HEK293 (cell line): Measurements from ENCODE around the gene ZKSCAN1.

ENCODE experiments used
- CTCF ChIA-PET: fragments of 350-600 bp; formaldehyde crosslinking; extraction: SDS; loops from one replicate; lab custom pipeline; 2021; ENCODE audit warnings: antibody characterized with exemption; lab: Yijun Ruan, JAX
- POLR2A ChIA-PET: fragments of 300-600 bp; formaldehyde crosslinking; extraction: SDS; loops from one replicate; lab custom pipeline; 2020; ENCODE audit warnings: antibody characterized with exemption, inconsistent platforms; lab: Yijun Ruan, JAX
- H3K27ac ChIP-seq: fragments of 200-500 bp; sonication (Bioruptor generic); 2 replicates; pipeline ENCODE4 v1.5.1; 2014; ENCODE audit warnings: low read depth, low read length, control low read depth, inconsistent platforms; ENCODE audit errors: extremely low read depth
- H3K36me3 ChIP-seq, 2 experiments: fragments of 200-500 bp in 1 of 2; sonication (Bioruptor generic) in 1 of 2; 1 replicate in 1 of 2; 2 replicates in 1 of 2; pipeline ENCODE4 v1.5.1; 2014 to 2017; ENCODE audit warnings: inconsistent platforms in 2 of 2, low read length in 2 of 2; ENCODE audit not compliant: control insufficient read depth in 2 of 2, insufficient read depth in 1 of 2
- H3K4me1 ChIP-seq: fragments of 200-500 bp; sonication (Bioruptor generic); 2 replicates; pipeline ENCODE4 v1.5.1; 2014; ENCODE audit warnings: mild to moderate bottlenecking, low read length, inconsistent platforms; ENCODE audit not compliant: control insufficient read depth, insufficient read depth
- H3K4me3 ChIP-seq: 2 replicates; pipeline ENCODE4 v1.5.1; 2011; ENCODE audit warnings: low read depth, mild to moderate bottlenecking, control low read depth, low read length, moderate library complexity
- H3K9me3 ChIP-seq: fragments of 200-500 bp; sonication (Bioruptor generic); 2 replicates; pipeline ENCODE4 v1.5.1; 2014; ENCODE audit warnings: low read depth, low read length, inconsistent platforms; ENCODE audit not compliant: control insufficient read depth, insufficient read depth
- BCL11A ChIP-seq: fragments of 450-650 bp; formaldehyde crosslinking; IDR thresholded peaks from 2 replicates; pipeline ENCODE4 v1.5.1; 2016; ENCODE audit warnings: low read depth, missing biosample characterization, missing genetic modification characterization
- PRDM1 ChIP-seq: fragments of 450-650 bp; formaldehyde crosslinking; IDR thresholded peaks from 2 replicates; pipeline ENCODE4; 2016; ENCODE audit warnings: missing biosample characterization, missing genetic modification characterization
- SP7 ChIP-seq: fragments of 450-650 bp; formaldehyde crosslinking; IDR thresholded peaks from 2 replicates; pipeline ENCODE4 v1.5.1; 2016; ENCODE audit warnings: missing biosample characterization, missing genetic modification characterization
- ZBTB48 ChIP-seq: fragments of 450-650 bp; formaldehyde crosslinking; IDR thresholded peaks from 2 replicates; pipeline ENCODE4 v1.5.1; 2016; ENCODE audit warnings: missing biosample characterization, missing genetic modification characterization
- ZNF112 ChIP-seq: fragments of 450-650 bp; formaldehyde crosslinking; IDR thresholded peaks from 2 replicates; pipeline ENCODE4 v1.5.0; 2017; ENCODE audit warnings: missing biosample characterization, missing genetic modification characterization
- ZNF184 ChIP-seq: fragments of 450-650 bp; IDR thresholded peaks from 2 replicates; pipeline ENCODE4 v1.5.1; 2018; ENCODE audit warnings: missing biosample characterization, mild to moderate bottlenecking, missing genetic modification characterization
- ZNF292 ChIP-seq: fragments of 450-650 bp; formaldehyde crosslinking; IDR thresholded peaks from 2 replicates; pipeline ENCODE4 v1.5.1; 2016; ENCODE audit warnings: low read depth, missing biosample characterization, missing genetic modification characterization, borderline replicate concordance
- ZNF311 ChIP-seq: fragments of 450-650 bp; formaldehyde crosslinking; IDR thresholded peaks from 2 replicates; pipeline ENCODE4 v1.5.1; 2017; ENCODE audit warnings: missing biosample characterization, missing genetic modification characterization, borderline replicate concordance
- ZNF423 ChIP-seq: fragments of 450-650 bp; formaldehyde crosslinking; IDR thresholded peaks from 2 replicates; pipeline ENCODE4 v1.5.1; 2016; ENCODE audit warnings: missing biosample characterization, missing genetic modification characterization
- ZNF433 ChIP-seq: fragments of 450-650 bp; formaldehyde crosslinking; IDR thresholded peaks from 2 replicates; pipeline ENCODE4 v1.5.1; 2016; ENCODE audit warnings: missing biosample characterization, missing genetic modification characterization, low read depth
- ZNF664 ChIP-seq: fragments of 450-650 bp; formaldehyde crosslinking; IDR thresholded peaks from 2 replicates; pipeline ENCODE4 v1.5.1; 2016; ENCODE audit warnings: missing biosample characterization, missing genetic modification characterization
- ZNF707 ChIP-seq: fragments of 450-650 bp; formaldehyde crosslinking; IDR thresholded peaks from 2 replicates; pipeline ENCODE4 v1.5.1; 2016; ENCODE audit warnings: missing biosample characterization, missing genetic modification characterization
- ZNF747 ChIP-seq: fragments of 450-650 bp; formaldehyde crosslinking; IDR thresholded peaks from 2 replicates; pipeline ENCODE4 v1.5.1; 2016; ENCODE audit warnings: missing biosample characterization, missing genetic modification characterization
- ZNF792 ChIP-seq: fragments of 450-650 bp; formaldehyde crosslinking; IDR thresholded peaks from 2 replicates; pipeline ENCODE4 v1.5.1; 2016; ENCODE audit warnings: missing biosample characterization, missing genetic modification characterization
- TF ChIP-seq, protein P1 (sequence below): fragments of 450-650 bp; formaldehyde crosslinking; IDR thresholded peaks from 2 replicates; pipeline ENCODE4 v1.5.1; 2016; ENCODE audit warnings: missing biosample characterization, missing genetic modification characterization
- TF ChIP-seq, protein P2 (sequence below): fragments of 450-650 bp; formaldehyde crosslinking; IDR thresholded peaks from 2 replicates; pipeline ENCODE4 v1.5.1; 2017; ENCODE audit warnings: missing biosample characterization, mild to moderate bottlenecking, missing genetic modification characterization, moderate library complexity
- TF ChIP-seq, protein P3 (sequence below): fragments of 450-650 bp; formaldehyde crosslinking; IDR thresholded peaks from 2 replicates; pipeline ENCODE4 v1.5.1; 2016; ENCODE audit warnings: missing biosample characterization, missing genetic modification characterization, borderline replicate concordance
- TF ChIP-seq, protein P4 (sequence below): fragments of 450-650 bp; formaldehyde crosslinking; IDR thresholded peaks from 2 replicates; pipeline ENCODE4; 2016; ENCODE audit warnings: missing biosample characterization, missing genetic modification characterization
- TF ChIP-seq, protein P5 (sequence below): fragments of 450-650 bp; formaldehyde crosslinking; IDR thresholded peaks from 2 replicates; pipeline ENCODE4 v1.5.1; 2016; ENCODE audit warnings: missing biosample characterization, missing genetic modification characterization

ZKSCAN1 gene

DNA sequence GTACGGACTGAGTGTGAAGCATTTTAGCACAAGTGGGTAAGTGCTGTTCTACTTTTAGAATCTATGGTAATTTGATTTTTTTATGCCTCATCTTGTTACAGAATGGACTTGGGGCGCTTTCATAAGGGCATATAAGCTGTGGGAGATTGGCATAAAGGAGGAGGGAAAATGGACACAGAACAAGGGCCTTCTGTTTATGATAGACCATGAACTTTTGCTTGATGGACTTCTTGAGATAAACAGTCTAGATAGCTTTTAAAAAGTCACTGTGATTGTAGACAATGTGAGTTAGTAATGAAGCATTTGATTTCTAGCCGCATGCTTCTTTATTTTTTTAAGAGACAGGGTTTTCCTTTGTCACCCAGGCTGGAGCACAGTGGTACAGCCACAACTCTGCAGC lies 36.2 kb downstream of the ZKSCAN1 start:
- ChIA-PET CTCF (interaction anchor here (0.7 to 2.7 kb wide), 7 partner anchors 9 to 138 kb away, joined by 3 to 23 read pairs (median 6); no protein-coding TSS in a partner anchor), POLR2A (interaction anchor here (0.7 to 1.2 kb wide), 2 partner anchors 36 to 51 kb away, joined by 3 read pairs; partner anchors contain the start of gene ZKSCAN1)
- Histone ChIP-seq H3K27ac (no peak overlapping the region), H3K4me1 (peaks cover 3% of the 10 kb centered on the region; the same call in 1 of the 2 replicates), H3K4me3 (no peak overlapping the region), H3K9me3 (no peaks in the 10 kb centered on the region), H3K36me3 (peaks cover 4% of the 10 kb centered on the region in 2 experiments)
- TF ChIP-seq, protein P1, sequence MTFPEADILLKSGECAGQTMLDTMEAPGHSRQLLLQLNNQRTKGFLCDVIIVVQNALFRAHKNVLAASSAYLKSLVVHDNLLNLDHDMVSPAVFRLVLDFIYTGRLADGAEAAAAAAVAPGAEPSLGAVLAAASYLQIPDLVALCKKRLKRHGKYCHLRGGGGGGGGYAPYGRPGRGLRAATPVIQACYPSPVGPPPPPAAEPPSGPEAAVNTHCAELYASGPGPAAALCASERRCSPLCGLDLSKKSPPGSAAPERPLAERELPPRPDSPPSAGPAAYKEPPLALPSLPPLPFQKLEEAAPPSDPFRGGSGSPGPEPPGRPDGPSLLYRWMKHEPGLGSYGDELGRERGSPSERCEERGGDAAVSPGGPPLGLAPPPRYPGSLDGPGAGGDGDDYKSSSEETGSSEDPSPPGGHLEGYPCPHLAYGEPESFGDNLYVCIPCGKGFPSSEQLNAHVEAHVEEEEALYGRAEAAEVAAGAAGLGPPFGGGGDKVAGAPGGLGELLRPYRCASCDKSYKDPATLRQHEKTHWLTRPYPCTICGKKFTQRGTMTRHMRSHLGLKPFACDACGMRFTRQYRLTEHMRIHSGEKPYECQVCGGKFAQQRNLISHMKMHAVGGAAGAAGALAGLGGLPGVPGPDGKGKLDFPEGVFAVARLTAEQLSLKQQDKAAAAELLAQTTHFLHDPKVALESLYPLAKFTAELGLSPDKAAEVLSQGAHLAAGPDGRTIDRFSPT (tag by site-specific recombination): no peak
- TF ChIP-seq ZNF747 (tag by site-specific recombination) (no peak), ZNF707 (tag by site-specific recombination) (no peak), ZNF311 (tag by site-specific recombination) (no peak), ZNF184 (tag by site-specific recombination) (no peak), ZBTB48 (tag by site-specific recombination) (no peak), ZNF112 (tag by site-specific recombination) (no peak), ZNF792 (tag by site-specific recombination) (no peak), ZNF433 (tag by site-specific recombination) (no peak), BCL11A (tag by site-specific recombination) (no peak), PRDM1 (tag by site-specific recombination) (no peak), ZNF664 (tag by site-specific recombination) (no peak), ZNF423 (no peak), SP7 (tag by site-specific recombination) (no peak), ZNF292 (tag by site-specific recombination) (no peak)
- TF ChIP-seq, protein P2, sequence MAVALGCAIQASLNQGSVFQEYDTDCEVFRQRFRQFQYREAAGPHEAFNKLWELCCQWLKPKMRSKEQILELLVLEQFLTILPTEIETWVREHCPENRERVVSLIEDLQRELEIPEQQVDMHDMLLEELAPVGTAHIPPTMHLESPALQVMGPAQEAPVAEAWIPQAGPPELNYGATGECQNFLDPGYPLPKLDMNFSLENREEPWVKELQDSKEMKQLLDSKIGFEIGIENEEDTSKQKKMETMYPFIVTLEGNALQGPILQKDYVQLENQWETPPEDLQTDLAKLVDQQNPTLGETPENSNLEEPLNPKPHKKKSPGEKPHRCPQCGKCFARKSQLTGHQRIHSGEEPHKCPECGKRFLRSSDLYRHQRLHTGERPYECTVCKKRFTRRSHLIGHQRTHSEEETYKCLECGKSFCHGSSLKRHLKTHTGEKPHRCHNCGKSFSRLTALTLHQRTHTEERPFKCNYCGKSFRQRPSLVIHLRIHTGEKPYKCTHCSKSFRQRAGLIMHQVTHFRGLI (tag by site-specific recombination): no peak
- TF ChIP-seq, protein P3, sequence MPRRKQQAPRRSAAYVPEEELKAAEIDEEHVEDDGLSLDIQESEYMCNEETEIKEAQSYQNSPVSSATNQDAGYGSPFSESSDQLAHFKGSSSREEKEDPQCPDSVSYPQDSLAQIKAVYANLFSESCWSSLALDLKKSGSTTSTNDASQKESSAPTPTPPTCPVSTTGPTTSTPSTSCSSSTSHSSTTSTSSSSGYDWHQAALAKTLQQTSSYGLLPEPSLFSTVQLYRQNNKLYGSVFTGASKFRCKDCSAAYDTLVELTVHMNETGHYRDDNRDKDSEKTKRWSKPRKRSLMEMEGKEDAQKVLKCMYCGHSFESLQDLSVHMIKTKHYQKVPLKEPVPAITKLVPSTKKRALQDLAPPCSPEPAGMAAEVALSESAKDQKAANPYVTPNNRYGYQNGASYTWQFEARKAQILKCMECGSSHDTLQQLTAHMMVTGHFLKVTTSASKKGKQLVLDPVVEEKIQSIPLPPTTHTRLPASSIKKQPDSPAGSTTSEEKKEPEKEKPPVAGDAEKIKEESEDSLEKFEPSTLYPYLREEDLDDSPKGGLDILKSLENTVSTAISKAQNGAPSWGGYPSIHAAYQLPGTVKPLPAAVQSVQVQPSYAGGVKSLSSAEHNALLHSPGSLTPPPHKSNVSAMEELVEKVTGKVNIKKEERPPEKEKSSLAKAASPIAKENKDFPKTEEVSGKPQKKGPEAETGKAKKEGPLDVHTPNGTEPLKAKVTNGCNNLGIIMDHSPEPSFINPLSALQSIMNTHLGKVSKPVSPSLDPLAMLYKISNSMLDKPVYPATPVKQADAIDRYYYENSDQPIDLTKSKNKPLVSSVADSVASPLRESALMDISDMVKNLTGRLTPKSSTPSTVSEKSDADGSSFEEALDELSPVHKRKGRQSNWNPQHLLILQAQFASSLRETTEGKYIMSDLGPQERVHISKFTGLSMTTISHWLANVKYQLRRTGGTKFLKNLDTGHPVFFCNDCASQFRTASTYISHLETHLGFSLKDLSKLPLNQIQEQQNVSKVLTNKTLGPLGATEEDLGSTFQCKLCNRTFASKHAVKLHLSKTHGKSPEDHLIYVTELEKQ (tag by site-specific recombination): no peak
- TF ChIP-seq, protein P4, sequence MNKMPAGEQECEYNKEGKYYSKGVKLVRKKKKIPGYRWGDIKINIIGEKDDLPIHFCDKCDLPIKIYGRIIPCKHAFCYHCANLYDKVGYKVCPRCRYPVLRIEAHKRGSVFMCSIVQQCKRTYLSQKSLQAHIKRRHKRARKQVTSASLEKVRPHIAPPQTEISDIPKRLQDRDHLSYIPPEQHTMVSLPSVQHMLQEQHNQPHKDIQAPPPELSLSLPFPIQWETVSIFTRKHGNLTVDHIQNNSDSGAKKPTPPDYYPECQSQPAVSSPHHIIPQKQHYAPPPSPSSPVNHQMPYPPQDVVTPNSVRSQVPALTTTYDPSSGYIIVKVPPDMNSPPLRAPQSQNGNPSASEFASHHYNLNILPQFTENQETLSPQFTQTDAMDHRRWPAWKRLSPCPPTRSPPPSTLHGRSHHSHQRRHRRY (tag by site-specific recombination): no peak
- TF ChIP-seq, protein P5, sequence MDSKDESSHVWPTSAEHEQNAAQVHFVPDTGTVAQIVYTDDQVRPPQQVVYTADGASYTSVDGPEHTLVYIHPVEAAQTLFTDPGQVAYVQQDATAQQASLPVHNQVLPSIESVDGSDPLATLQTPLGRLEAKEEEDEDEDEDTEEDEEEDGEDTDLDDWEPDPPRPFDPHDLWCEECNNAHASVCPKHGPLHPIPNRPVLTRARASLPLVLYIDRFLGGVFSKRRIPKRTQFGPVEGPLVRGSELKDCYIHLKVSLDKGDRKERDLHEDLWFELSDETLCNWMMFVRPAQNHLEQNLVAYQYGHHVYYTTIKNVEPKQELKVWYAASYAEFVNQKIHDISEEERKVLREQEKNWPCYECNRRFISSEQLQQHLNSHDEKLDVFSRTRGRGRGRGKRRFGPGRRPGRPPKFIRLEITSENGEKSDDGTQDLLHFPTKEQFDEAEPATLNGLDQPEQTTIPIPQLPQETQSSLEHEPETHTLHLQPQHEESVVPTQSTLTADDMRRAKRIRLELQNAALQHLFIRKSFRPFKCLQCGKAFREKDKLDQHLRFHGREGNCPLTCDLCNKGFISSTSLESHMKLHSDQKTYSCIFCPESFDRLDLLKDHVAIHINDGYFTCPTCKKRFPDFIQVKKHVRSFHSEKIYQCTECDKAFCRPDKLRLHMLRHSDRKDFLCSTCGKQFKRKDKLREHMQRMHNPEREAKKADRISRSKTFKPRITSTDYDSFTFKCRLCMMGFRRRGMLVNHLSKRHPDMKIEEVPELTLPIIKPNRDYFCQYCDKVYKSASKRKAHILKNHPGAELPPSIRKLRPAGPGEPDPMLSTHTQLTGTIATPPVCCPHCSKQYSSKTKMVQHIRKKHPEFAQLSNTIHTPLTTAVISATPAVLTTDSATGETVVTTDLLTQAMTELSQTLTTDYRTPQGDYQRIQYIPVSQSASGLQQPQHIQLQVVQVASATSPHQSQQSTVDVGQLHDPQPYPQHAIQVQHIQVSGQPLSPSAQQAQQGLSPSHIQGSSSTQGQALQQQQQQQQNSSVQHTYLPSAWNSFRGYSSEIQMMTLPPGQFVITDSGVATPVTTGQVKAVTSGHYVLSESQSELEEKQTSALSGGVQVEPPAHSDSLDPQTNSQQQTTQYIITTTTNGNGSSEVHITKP: no peak
